Activated CD8-positive, alpha-beta T cell treated with anti-CD3 and anti-CD28 coated beads, Interleukin-2, amount 10 ng/mL, durations not matched to agents 7 days and 5 days (primary cell): ENCODE measurements around the gene GIMD1. TPM values are rescaled to one million over a fixed set of nuclear protein-coding genes. Genes with fewer than 3 reads are reported as not detected.
"Not testable (repeated sequence)": the region's sequence is repeated elsewhere in the genome, so short reads cannot be mapped to it uniquely, and the experiment has no call there.

ENCODE experiments used
- ATAC-seq: fragments of 150-1000 bp; cut with Tn5 transposase; one replicate; pipeline ENCODE4 v1.10.0; 2021; ENCODE audit warnings: moderate library complexity
- CTCF ChIA-PET: fragments of 350-600 bp; sonication (Branson Sonifier 250); formaldehyde crosslinking; loops from one replicate; lab custom pipeline; 2021; ENCODE audit warnings: antibody characterized with exemption; lab: Charles Lee
- POLR2A ChIA-PET: fragments of 350-600 bp; sonication (Branson Sonifier 250); formaldehyde crosslinking; loops from one replicate; lab custom pipeline; 2021; ENCODE audit warnings: antibody characterized with exemption; lab: Charles Lee
- DNase-seq: peaks from one replicate; pipeline ENCODE4 v3.0.0-alpha.2; 2020
- H3K27ac Mint-ChIP-seq: one replicate; pipeline ENCODE4 v1.8.0; 2021; ENCODE audit warnings: mild to moderate bottlenecking, mixed read lengths
- H3K27me3 Mint-ChIP-seq: one replicate; pipeline ENCODE4 v1.8.0; 2021; ENCODE audit warnings: low read depth, mixed read lengths
- H3K36me3 Mint-ChIP-seq: one replicate; pipeline ENCODE4 v1.8.0; 2021; ENCODE audit warnings: low read depth, mixed read lengths
- H3K4me1 Mint-ChIP-seq: one replicate; pipeline ENCODE4 v1.8.0; 2021; ENCODE audit warnings: low read depth, mixed read lengths
- H3K4me3 Mint-ChIP-seq: one replicate; pipeline ENCODE4 v1.8.0; 2021; ENCODE audit warnings: mild to moderate bottlenecking, mixed read lengths
- H3K9me3 Mint-ChIP-seq: one replicate; pipeline ENCODE4 v1.8.0; 2022; ENCODE audit warnings: mixed read lengths; ENCODE audit not compliant: insufficient read depth
- total RNA-seq, 2 experiments: library from RNA; stranded (reverse); gene quantifications; one replicate each; pipeline ENCODE4 v1.2.3, GENCODE V29; 2021

GIMD1 gene
- total RNA-seq, 2 experiments from 2014 or later = not detected

GRCh38 chr4:106323119-106323518 is 45.5 kb downstream of the GIMD1 start:
- Mint-ChIP-seq H3K4me3 (no peak overlapping the region), H3K36me3 (peaks cover 36% of the 10 kb centered on the region), H3K4me1 (peaks cover 10% of the 10 kb centered on the region), H3K9me3 (peaks cover 4% of the 10 kb centered on the region), H3K27ac (no peak overlapping the region), H3K27me3 (no peaks in the 10 kb centered on the region)
- DNase-seq = no peak
- no peak for ATAC-seq
- CTCF ChIA-PET = no interaction called here
- POLR2A ChIA-PET = no interaction called here

- Mint-ChIP-seq H3K36me3 (peaks cover 26% of the 10 kb centered on the region), H3K4me1 (peaks cover 11% of the 10 kb centered on the region)
- CTCF ChIA-PET, H3K4me3 Mint-ChIP-seq, POLR2A ChIA-PET, H3K27ac Mint-ChIP-seq, DNase-seq, ATAC-seq, H3K9me3 Mint-ChIP-seq, H3K27me3 Mint-ChIP-seq: not testable (repeated sequence)
Observed at GRCh38 chr4:106321814-106322213, 46.8 kb downstream of the GIMD1 start.

GRCh38 chr4:106321168-106321567 is 47.4 kb downstream of the GIMD1 start:
- ATAC-seq, H3K9me3 Mint-ChIP-seq, DNase-seq, H3K27me3 Mint-ChIP-seq, H3K4me3 Mint-ChIP-seq, POLR2A ChIA-PET, H3K27ac Mint-ChIP-seq, CTCF ChIA-PET: not testable (repeated sequence)
- H3K36me3 Mint-ChIP-seq = peaks cover 24% of the 10 kb centered on the region
- H3K4me1 Mint-ChIP-seq = peaks cover 11% of the 10 kb centered on the region

DNA sequence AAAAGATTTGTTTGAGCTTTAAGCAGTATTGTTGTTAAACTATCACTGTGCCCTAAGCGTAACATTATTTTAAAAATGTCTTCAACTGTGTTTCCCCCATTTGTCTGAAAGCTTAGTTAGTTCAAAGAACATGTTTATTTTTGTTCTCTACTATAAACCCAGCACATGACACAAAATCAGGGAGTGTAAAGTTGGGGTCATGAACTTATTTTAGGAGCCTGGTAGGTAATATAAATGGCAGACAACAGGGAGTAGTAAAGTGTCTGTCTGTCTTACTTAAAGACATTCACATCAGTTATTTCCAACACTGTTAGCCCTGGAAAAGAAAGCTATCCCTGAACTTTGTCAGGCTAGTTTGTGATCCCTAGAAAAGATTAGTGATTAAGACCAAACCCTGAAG is 48.3 kb downstream of the GIMD1 start:
- peaks cover 4% of the 10 kb centered on the region for H3K9me3 Mint-ChIP-seq
- no peak for ATAC-seq
- H3K27ac Mint-ChIP-seq = no peak overlapping the region
- CTCF ChIA-PET = interaction anchor here (0.6 kb wide), 1 partner anchor 8 kb away, joined by 3 read pairs; no protein-coding TSS in a partner anchor
- H3K4me3 Mint-ChIP-seq = no peak overlapping the region
- peaks cover 11% of the 10 kb centered on the region for H3K4me1 Mint-ChIP-seq
- POLR2A ChIA-PET = no interaction called here
- no peaks in the 10 kb centered on the region for H3K27me3 Mint-ChIP-seq
- H3K36me3 Mint-ChIP-seq = peaks cover 21% of the 10 kb centered on the region
- no peak for DNase-seq

- Mint-ChIP-seq H3K4me3 (no peak overlapping the region), H3K9me3 (peaks cover 4% of the 10 kb centered on the region), H3K27ac (no peak overlapping the region), H3K4me1 (peaks cover 22% of the 10 kb centered on the region), H3K36me3 (peaks cover 21% of the 10 kb centered on the region), H3K27me3 (no peaks in the 10 kb centered on the region)
- DNase-seq (no peak), ATAC-seq (no peak)
- ChIA-PET POLR2A (no interaction called here), CTCF (interaction anchor here (0.9 kb wide), 1 partner anchor 10 kb away, joined by 4 read pairs; no protein-coding TSS in a partner anchor)
Observed at GRCh38 chr4:106318511-106318910, 50.1 kb downstream of the GIMD1 start.

GRCh38 chr4:106317815-106318214 is 50.8 kb downstream of the GIMD1 start:
- peaks cover 25% of the 10 kb centered on the region for H3K4me1 Mint-ChIP-seq
- H3K36me3 Mint-ChIP-seq = peaks cover 21% of the 10 kb centered on the region
- no peak for DNase-seq
- no peak overlapping the region for H3K4me3 Mint-ChIP-seq
- no peaks in the 10 kb centered on the region for H3K27me3 Mint-ChIP-seq
- ATAC-seq = no peak
- ChIA-PET CTCF (no interaction called here), POLR2A (no interaction called here)
- peaks cover 4% of the 10 kb centered on the region for H3K9me3 Mint-ChIP-seq
- no peak overlapping the region for H3K27ac Mint-ChIP-seq

DNA sequence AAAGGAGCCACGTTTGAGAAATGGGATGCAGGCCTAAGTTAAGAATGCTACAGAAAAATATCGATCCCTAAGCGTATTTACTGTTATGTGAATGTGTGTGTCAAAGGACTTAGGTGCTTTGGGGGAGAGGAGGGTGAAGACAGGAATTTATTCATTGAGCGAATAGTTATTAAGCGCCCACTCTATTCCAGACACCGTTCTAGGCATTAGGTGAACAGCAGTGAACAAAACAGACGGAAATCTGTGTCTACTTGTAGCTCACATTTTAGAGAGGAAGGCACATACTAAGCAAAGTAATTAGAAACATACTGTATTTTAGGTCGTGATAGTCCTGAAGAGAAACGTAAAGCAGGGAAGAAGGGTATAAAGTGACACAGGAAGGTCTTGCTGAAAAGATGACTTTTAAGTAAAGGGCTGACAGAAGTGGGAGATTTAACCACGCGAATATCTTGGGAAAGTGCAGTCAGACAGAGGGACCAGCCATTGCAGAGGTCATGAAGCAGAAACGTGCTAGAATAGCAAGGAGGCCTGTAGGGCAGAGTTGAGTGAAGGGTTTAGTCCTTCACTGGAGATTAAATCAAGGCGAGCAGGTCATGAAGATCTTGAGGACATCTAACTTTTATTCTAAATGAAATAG is 51.7 kb downstream of the GIMD1 start:
- ChIA-PET POLR2A (no interaction called here), CTCF (no interaction called here)
- ATAC-seq = peak; percentile 0
- Mint-ChIP-seq H3K4me3 (no peak overlapping the region), H3K9me3 (peaks cover 4% of the 10 kb centered on the region), H3K4me1 (peaks cover 29% of the 10 kb centered on the region), H3K27ac (no peak overlapping the region), H3K27me3 (no peaks in the 10 kb centered on the region), H3K36me3 (peaks cover 19% of the 10 kb centered on the region)
- no peak for DNase-seq

- Mint-ChIP-seq H3K4me1 (peaks cover 29% of the 10 kb centered on the region), H3K4me3 (no peak within 1 kb of the TSS), H3K36me3 (peaks cover 16% of the 10 kb centered on the region), H3K9me3 (peaks cover 4% of the 10 kb centered on the region), H3K27ac (no peak within 1 kb of the TSS), H3K27me3 (no peaks in the 10 kb centered on the region)
- CTCF ChIA-PET = interaction anchor here (0.9 to 1.4 kb wide), 2 partner anchors 11 to 49 kb away, joined by 9 to 11 read pairs; no protein-coding TSS in a partner anchor
- POLR2A ChIA-PET = interaction anchor here (0.7 to 1.8 kb wide), 7 partner anchors 11 to 842 kb away, joined by 3 to 10 read pairs (median 4); partner anchors contain the start of gene PPA2
- DNase-seq (peak; percentile 91), ATAC-seq (peak; percentile 88)
Observed at GRCh38 chr4:106315968-106316772, 52.4 kb downstream of the GIMD1 start, which contains the start of the genes AIMP1 and TBCK. AIMP1 (plus strand) TSS chr4:106316550; CDS start chr4:106325010, 8,460 bp downstream. TBCK (minus strand) TSS chr4:106316209; CDS start chr4:106308960, 7,249 bp downstream.

DNA sequence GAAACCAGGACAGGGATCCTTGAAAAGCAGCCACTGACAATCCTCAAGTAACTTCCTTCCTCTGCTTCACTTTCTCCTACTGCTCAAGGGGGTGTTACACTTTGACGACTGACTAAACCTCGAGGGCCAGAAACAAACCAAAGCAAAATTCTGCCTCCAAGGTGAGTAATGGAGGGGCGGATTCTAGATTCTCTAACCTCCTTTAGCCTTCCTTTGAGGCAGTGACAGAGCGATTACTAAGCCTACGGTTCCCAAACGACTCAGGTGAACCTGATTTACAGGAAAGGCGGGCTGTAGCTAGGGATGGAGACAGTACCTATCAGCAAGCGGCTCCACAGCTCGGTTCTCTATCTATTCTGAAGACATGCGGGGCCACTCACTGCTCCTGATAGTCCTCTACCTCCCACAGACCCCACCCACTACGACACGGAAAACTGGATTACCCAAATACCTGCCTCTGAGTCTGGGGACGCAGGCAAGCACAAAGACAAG is 53.1 kb downstream of the GIMD1 start:
- POLR2A ChIA-PET = interaction anchor here (0.7 to 1.8 kb wide), 7 partner anchors 12 to 841 kb away, joined by 3 to 10 read pairs (median 4); partner anchors contain the start of gene PPA2
- ATAC-seq (peak; percentile 36), DNase-seq (peak; percentile 49)
- H3K27me3 Mint-ChIP-seq = no peaks in the 10 kb centered on the region
- H3K36me3 Mint-ChIP-seq = peaks cover 10% of the 10 kb centered on the region
- peaks cover 29% of the 10 kb centered on the region for H3K4me1 Mint-ChIP-seq
- peaks cover 4% of the 10 kb centered on the region for H3K9me3 Mint-ChIP-seq
- CTCF ChIA-PET = interaction anchor here (0.9 to 1.4 kb wide), 2 partner anchors 12 to 49 kb away, joined by 9 to 11 read pairs; no protein-coding TSS in a partner anchor
- no peak overlapping the region for H3K4me3 Mint-ChIP-seq
- H3K27ac Mint-ChIP-seq = no peak overlapping the region

DNA sequence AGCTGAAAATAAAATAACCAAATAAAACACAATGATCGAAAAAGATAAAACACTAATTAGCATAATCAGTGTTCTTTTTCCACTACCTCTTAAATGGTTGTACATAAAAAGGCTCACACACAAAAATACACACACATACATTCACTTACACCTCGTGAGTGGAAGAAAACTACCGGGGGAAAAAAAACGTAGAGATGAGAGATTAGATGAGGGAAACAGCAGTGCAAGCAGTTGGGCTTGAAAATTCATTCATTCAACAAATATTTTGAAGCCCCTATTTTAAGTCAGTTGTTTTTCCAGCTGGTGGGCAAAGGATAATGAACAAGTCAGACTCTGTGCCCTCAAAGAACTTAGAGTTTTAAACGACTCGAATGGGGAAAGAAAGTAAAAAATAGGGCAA is 53.6 kb downstream of the GIMD1 start:
- ChIA-PET CTCF (interaction anchor here (1.4 kb wide), 1 partner anchor 13 kb away, joined by 11 read pairs; no protein-coding TSS in a partner anchor), POLR2A (interaction anchor here (1.2 to 1.8 kb wide), 3 partner anchors 12 to 33 kb away, joined by 3 to 10 read pairs (median 10); no protein-coding TSS in a partner anchor)
- no peaks in the 10 kb centered on the region for H3K9me3 Mint-ChIP-seq
- H3K4me3 Mint-ChIP-seq = no peak overlapping the region
- H3K36me3 Mint-ChIP-seq = peaks cover 4% of the 10 kb centered on the region
- H3K27me3 Mint-ChIP-seq = no peaks in the 10 kb centered on the region
- ATAC-seq (no peak), DNase-seq (no peak)
- H3K4me1 Mint-ChIP-seq = peaks cover 29% of the 10 kb centered on the region
- H3K27ac Mint-ChIP-seq = no peak overlapping the region

DNA sequence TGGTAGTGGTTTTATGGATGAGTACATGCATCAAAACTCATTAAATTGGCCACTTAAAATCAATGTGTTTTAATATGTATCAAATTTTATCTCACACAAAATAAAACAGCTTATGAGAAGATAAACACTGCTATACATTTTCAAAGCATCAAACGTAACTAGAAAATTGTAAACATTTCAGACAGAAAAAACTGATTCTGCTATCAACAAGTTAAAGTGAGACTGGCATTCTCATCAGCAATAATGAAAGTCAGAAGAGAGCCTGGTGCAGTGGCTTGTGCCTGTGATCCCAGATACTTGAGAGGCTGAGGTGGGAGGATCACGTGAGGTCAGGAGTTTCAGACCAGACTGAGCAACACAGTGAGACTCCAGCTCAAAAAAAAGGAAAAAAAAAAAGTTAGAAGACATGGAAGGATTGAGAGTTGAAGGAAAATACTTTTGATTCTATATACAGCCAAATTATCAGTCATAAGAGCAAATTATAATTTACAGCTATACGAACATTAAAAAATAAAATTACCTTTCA is 55.5 kb downstream of the GIMD1 start:
- H3K9me3 Mint-ChIP-seq = no peaks in the 10 kb centered on the region
- peaks cover 18% of the 10 kb centered on the region for H3K4me1 Mint-ChIP-seq
- H3K36me3 Mint-ChIP-seq = no peaks in the 10 kb centered on the region
- ChIA-PET POLR2A (no interaction called here), CTCF (no interaction called here)
- peak overlapping the region; percentile 81 for H3K27ac Mint-ChIP-seq
- H3K27me3 Mint-ChIP-seq = no peaks in the 10 kb centered on the region
- ATAC-seq (no peak), DNase-seq (no peak)
- no peak overlapping the region for H3K4me3 Mint-ChIP-seq
